ENCODE data around the gene NEDD4L. TPM values are rescaled to one million over a fixed set of nuclear protein-coding genes. Genes with fewer than 3 reads are reported as not detected.
"Not testable (repeated sequence)": the region's sequence is repeated elsewhere in the genome, so short reads cannot be mapped to it uniquely, and the experiment has no call there.

NEDD4L gene
- total RNA-seq, 1 donor from 2014 or later = 152 TPM

DNA sequence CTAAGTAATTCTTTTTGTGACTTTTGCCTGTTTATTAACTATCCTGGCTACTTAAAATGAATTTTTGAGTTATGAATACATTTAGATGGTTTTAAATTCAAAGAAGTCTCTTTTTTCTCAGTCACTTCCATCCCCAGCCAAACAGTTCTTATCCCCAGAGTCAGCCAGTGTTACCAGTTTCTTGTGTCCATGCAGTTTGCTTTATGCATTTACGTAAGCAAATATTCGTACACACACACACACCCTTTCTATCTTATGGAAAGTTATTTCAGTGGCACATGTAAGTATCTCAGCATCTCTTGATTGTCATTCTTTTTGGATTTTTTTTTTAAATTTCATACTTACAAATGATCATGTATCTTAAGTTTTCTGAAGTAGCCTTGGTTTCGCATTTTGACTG is 113.2 kb downstream of the NEDD4L start:
- no peak for DNase-seq

DNA sequence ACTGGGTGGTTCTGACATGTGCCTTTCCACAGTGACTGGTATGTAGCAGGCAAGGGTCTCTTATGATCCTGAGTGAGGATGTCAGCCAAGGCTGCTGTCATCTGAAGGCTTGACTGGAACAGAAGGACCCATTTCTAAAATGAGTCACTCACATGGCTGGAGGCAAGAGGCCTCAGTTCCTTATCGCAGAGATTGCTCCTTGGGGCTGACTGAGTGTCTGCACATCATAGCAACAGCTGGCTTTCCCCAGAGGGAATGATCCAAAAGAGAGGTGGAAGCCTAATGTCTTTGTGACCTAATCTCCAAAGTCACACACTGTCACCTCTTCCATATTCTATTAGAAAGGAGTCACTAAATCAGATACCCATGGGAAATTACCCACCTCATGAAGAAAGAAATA is 114.0 kb downstream of the NEDD4L start:
- no peak for DNase-seq

GRCh38 chr18:58158459-58158858 is 114.4 kb downstream of the NEDD4L start:
- DNase-seq = no peak

DNA sequence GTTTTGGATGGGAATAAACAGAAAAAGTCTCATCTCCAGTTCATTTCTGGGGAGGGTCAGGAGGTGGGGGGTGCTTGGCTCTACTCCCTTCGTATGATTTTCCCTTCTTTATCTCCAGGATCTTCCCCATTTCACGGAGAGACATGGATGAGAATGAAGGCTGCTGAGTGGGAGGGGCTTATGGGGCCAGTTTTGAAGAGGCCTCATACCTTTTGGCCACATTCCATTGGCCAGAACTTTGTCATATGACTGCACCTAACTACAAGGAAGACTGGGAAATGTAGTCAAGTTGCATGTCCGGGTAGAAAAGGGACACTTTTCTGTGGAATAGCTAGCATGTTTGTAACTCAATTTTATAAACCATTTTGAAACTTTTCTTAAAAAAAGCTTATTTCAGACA is 117.6 kb downstream of the NEDD4L start:
- no peak for DNase-seq

DNA sequence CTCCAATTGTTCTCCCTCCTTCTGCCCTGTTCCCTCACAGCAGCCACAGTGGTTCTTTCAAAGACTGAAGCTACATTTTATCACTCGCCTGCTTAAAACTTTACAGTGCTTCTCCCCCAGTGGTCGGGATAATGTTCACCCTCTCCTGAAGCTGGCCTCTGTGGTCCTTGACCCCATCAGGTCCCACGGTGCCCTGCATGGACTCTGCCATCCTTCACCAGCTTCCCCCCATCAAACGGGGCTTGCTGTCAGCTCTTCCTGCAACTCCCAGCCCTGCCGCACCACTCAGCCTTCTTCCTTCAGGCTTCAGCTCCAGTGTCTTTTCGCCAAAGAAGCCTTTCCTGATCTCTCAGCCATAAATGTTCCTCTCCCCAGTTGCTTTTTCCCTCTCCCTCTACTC is 118.1 kb downstream of the NEDD4L start:
- no peak for DNase-seq

- no peak for DNase-seq
Measured at GRCh38 chr18:58163004-58163590, 119.1 kb downstream of the NEDD4L start.

- DNase-seq = no peak
Measured at GRCh38 chr18:58166278-58166844, 122.3 kb downstream of the NEDD4L start.

- DNase-seq = no peak
Measured at GRCh38 chr18:58167073-58167472, 123.0 kb downstream of the NEDD4L start.

GRCh38 chr18:58168221-58168620 is 124.2 kb downstream of the NEDD4L start:
- DNase-seq = no peak

GRCh38 chr18:58168993-58169392 is 125.0 kb downstream of the NEDD4L start:
- no peak for DNase-seq

GRCh38 chr18:58169472-58169871 is 125.4 kb downstream of the NEDD4L start:
- no peak for DNase-seq

- DNase-seq = not testable (repeated sequence)
Measured at GRCh38 chr18:58170036-58170435, 126.0 kb downstream of the NEDD4L start.

GRCh38 chr18:58172031-58172430 is 128.0 kb downstream of the NEDD4L start:
- no peak for DNase-seq

DNA sequence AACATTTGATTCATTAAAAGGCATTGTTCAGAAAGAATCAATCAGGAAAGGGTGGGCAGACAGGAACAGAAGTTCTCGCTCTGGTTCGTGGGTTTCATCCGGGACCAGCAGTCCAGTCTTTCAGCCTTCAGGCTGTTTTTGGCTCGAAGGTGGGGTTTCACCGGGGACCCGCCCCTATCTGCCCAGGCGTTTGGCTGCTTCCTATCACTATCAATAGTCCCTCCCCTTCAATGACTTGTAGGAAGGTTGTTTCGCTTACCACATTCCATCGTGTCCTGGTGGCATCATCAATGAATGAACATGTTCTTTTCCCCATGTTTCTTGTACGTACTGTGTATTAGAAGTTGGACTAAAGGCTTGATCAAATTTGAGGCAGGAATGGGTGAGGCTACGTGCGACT is 130.3 kb downstream of the NEDD4L start:
- DNase-seq = no peak

GRCh38 chr18:58175122-58175785 is 131.2 kb downstream of the NEDD4L start:
- DNase-seq = no peak

DNA sequence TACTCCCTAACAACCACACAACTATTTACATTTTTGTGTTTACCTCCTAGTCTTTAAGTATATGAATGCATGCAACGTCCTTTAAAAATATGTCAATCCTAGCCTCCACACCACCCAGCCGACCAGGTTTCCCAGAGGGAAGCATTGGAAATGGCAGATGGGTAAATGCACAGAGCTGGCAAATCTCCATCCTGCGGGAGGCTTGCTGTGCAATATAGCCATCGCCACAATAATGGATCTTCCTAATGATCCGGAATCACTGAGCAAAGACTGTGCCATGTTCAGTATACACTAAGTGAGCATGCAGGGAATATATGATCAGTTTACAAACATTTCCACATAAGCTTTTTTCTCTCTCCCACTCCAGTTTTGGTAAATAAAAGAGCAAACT is 131.8 kb downstream of the NEDD4L start:
- no peak for DNase-seq

GRCh38 chr18:58177004-58177717 is 133.1 kb downstream of the NEDD4L start:
- no peak for DNase-seq

DNA sequence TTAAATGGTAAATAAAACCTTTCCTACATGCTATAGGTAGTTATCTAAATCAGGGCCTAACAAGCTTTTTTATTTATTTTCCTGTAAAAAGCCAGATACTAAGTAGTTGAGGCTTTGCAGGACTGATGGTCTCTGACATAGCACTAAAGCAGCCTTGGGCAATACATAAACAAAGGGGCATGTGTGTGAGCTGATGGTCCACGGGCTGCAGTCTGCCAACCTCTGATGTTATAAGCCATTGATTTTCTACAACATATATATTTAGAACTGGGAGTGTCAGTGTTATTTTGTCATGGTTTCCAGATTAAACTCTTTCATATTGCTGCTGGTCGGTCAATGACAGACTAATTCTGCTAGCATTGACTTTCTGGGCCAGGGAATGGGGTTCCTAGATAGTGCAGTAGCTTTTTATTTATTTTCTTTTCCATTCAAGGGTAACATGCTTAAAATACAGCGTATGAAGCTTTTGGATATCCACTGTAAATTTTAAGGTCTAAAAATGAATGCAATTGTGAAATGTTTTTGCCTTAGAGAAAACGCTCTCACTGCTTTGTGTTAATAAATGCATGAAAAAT is 134.0 kb downstream of the NEDD4L start:
- no peak for DNase-seq

DNA sequence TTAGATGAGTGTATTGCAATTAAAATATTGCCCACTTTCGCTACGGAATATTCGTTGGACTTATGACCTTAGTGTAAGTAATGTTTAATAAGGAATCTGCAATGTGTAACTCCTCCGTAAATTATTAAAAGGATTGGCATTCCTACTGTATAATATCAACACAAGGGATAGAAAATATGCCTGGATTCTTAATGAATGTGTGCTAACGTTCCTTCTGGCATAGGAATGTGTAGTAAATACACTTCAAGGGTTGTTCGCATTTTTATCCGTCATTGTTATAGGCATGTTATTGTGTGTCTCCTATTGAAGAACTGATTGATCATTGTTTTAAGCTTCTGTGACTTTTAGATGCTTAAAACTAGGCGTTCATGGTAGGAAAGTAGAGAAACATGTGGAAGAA is 134.5 kb downstream of the NEDD4L start:
- DNase-seq = no peak

GRCh38 chr18:58180172-58180571 is 136.1 kb downstream of the NEDD4L start:
- no peak for DNase-seq

- no peak for DNase-seq
Measured at GRCh38 chr18:58180738-58181353, 136.8 kb downstream of the NEDD4L start.

DNA sequence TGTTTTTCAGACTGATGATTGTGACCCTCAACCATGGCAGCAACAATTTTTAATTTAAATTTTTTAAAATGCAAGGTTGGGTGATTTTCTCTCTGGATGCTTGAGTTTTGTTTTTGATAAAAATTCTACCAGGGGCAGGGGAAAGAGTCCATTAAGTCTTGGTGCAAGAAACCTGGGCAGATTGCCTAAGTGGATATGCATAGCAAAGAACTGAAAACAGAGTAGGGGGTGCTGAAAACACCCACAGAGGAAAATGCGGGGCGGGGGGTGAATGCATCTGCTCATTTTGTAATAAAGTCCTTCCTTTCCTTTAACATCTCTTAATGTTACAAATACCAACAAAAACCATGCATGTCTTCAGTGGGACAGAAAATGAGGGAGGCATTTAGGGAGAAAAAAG is 138.0 kb downstream of the NEDD4L start:
- DNase-seq = no peak

GRCh38 chr18:58183226-58183625 is 139.2 kb downstream of the NEDD4L start:
- DNase-seq = no peak
